Stimulated activated CD4-positive, alpha-beta T cell treated with anti-CD3 and anti-CD28 coated beads, Interleukin-2, amount 100 ng/mL, for 24 hours (primary cell): ENCODE results near the gene IL1RL1.

Source experiments
- DNase-seq, 2 donors: peaks; one replicate each; pipeline ENCODE4 v3.0.0-alpha.2; 2020

Gene IL1RL1

GRCh38 chr2:102310964-102311640, at the start of gene IL1RL1:
IL1RL1 (plus strand) TSS chr2:102311563; CDS start chr2:102338265, 26,702 bp downstream.
- no peak for DNase-seq

GRCh38 chr2:102262216-102263129, 48.9 kb upstream of the IL1RL1 start:
- no peak for DNase-seq

- DNase-seq: no peak
Measured at GRCh38 chr2:102264952-102265351, 46.4 kb upstream of the IL1RL1 start.

GRCh38 chr2:102266204-102266603, 45.2 kb upstream of the IL1RL1 start:
- no peak for DNase-seq

- DNase-seq: no peak
Measured at GRCh38 chr2:102267774-102268173, 43.6 kb upstream of the IL1RL1 start.

GRCh38 chr2:102268510-102269199, 42.7 kb upstream of the IL1RL1 start:
- no peak for DNase-seq

- DNase-seq: no peak
Measured at GRCh38 chr2:102269200-102269524, 42.2 kb upstream of the IL1RL1 start.

- DNase-seq: no peak
Measured at GRCh38 chr2:102271844-102272243, 39.5 kb upstream of the IL1RL1 start.

- no peak for DNase-seq
Measured at GRCh38 chr2:102273619-102274211, 37.6 kb upstream of the IL1RL1 start.

GRCh38 chr2:102276549-102277201, 34.7 kb upstream of the IL1RL1 start:
- DNase-seq: no peak

GRCh38 chr2:102277202-102277700, 34.1 kb upstream of the IL1RL1 start:
- DNase-seq: no peak

- no peak for DNase-seq
Measured at GRCh38 chr2:102278720-102279390, 32.5 kb upstream of the IL1RL1 start.

- no peak for DNase-seq
Measured at GRCh38 chr2:102279391-102279735, 32.0 kb upstream of the IL1RL1 start.

- no peak for DNase-seq
Measured at GRCh38 chr2:102282678-102283091, 28.7 kb upstream of the IL1RL1 start.

- DNase-seq: no peak
Measured at GRCh38 chr2:102283996-102284395, 27.4 kb upstream of the IL1RL1 start.

GRCh38 chr2:102284611-102285010, 26.8 kb upstream of the IL1RL1 start:
- DNase-seq: no peak

GRCh38 chr2:102285368-102285767, 26.0 kb upstream of the IL1RL1 start:
- no peak for DNase-seq

GRCh38 chr2:102286041-102286440, 25.3 kb upstream of the IL1RL1 start:
- DNase-seq: no peak

GRCh38 chr2:102289129-102289528, 22.2 kb upstream of the IL1RL1 start:
- no peak for DNase-seq

GRCh38 chr2:102290594-102290993, 20.8 kb upstream of the IL1RL1 start:
- DNase-seq: no peak

- no peak for DNase-seq
Measured at GRCh38 chr2:102291319-102292075, 19.9 kb upstream of the IL1RL1 start.
